VCaP (cell line): ENCODE results near the gene PXT1.

Experiments used
- H3K27ac ChIP-seq: fragments of 450-650 bp; 2 replicates; pipeline ENCODE4 v1.5.1; 2017
- TF ChIP-seq, protein P1 (sequence below): fragments of 450-650 bp; conservative IDR thresholded peaks from 2 replicates; pipeline ENCODE4 v1.5.1; 2017; ENCODE audit warnings: mild to moderate bottlenecking, moderate library complexity

The PXT1 gene

DNA sequence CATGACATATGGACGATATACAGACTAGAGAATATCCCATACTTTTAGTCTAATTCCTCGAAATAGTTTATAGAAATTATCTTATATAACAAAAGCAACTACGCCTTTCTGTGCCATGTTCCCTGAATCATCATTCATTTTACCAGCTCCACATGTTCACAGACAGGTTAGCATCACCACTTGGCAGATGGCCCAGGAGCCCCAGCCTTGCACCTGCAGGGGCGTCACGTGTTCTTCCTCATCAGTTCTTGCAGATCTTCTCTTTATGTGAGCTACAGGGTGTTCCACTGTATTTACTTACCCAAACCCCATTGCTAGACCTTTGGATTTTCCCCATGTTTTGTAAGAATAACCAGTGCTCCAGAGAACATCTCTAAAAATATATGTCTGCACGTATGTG, 93.4 kb downstream of the PXT1 start:
- peak overlapping the region; percentile 81 for H3K27ac ChIP-seq
- TF ChIP-seq, protein P1, sequence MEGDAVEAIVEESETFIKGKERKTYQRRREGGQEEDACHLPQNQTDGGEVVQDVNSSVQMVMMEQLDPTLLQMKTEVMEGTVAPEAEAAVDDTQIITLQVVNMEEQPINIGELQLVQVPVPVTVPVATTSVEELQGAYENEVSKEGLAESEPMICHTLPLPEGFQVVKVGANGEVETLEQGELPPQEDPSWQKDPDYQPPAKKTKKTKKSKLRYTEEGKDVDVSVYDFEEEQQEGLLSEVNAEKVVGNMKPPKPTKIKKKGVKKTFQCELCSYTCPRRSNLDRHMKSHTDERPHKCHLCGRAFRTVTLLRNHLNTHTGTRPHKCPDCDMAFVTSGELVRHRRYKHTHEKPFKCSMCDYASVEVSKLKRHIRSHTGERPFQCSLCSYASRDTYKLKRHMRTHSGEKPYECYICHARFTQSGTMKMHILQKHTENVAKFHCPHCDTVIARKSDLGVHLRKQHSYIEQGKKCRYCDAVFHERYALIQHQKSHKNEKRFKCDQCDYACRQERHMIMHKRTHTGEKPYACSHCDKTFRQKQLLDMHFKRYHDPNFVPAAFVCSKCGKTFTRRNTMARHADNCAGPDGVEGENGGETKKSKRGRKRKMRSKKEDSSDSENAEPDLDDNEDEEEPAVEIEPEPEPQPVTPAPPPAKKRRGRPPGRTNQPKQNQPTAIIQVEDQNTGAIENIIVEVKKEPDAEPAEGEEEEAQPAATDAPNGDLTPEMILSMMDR: no peak

DNA sequence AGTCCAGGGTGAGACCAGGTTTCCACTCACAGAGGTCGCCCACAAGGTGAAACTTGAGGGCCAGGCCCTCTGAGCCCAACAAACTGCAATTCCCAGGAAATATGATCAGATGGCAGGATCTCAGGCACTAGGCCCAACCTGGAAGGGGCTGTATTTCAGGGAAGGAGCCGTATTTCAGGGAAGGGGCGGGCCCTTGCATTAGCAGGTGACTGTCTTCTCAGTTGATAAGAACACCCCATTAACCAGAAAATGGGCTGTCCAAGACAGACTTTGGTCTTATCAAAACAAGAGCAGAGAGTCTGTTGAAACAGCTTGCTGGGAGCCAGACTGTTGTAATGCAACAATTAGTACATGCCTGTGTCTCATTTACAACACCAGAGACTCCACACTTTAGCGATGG, 95.0 kb downstream of the PXT1 start:
- TF ChIP-seq, protein P1: no peak

DNA sequence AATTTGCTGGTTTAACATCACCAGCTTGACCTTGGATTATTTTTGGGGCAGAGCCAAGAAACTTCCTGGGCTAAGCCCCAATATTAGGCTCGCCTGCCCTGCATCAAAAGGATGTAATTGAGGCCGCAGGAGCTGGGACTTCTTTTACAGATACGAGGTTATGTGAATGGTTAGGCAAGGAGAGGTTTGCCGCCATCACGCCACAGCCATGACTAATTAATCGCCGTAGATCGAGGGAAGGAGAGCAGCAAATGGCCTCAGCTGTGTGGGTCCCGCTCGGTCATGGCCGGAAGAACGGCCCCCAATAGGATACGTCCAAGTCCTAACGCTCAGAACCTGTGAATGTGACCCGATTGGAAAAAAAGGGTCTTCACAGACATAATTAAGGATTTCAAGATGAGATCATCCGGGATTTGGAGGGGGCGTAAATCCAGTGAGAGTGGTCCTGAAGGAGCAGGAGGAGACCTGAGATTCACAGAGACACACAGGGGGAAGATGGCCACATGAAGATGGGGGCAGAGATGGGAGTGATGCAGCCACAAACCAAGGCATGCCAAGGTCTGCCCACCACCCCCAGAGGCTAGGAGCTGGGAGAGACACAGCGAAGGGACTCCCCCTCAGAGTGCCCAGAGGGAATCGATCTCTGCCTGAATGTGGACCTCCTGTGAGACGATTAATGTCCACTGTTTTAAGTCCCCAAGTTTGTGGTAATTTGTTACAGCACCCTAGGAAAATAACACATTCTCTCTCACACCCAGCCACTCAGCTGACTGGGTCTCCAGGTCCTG, 96.0 kb downstream of the PXT1 start:
- TF ChIP-seq, protein P1: no peak
- no peak overlapping the region for H3K27ac ChIP-seq

More for the DNA sequence above, 95.0 kb downstream of the PXT1 start:
- no peak overlapping the region for H3K27ac ChIP-seq

DNA sequence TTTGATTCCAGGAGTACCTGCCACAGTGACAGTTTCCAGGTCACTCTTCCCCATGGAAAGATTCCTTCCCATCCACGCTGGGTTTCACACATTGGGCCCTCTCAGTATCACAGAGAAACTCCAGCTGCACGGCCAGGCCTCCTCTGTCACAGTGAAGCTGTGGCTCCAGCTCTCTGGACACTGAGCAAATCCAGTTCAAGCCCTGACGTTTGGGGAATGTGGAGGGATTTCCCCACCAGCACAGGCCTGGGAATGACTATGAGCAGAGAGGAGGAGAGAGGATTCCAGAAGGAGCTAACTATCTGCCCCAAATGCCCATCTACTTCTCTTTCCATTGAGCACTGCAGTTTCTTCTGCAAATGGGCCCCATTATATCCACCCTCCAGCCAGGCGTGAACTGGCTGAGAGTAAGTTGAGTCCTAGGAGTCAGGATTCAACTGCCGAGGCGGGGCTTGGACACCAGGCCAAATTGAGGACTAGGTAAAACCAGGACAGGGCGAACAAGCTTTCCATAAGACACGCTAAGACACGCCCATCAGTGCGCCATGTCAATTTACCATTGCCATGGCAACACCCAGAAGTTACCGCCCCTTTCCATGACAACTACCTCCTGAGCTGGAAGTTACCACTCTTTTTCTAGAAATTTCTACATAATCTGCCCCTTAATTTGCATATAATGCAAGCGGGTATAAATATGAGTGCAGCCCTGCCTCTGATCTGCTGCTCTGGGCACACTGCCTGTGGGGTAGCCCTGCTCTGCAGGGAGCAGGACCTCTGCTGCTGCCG, 96.8 kb downstream of the PXT1 start:
- no peak overlapping the region for H3K27ac ChIP-seq
- TF ChIP-seq, protein P1: no peak

DNA sequence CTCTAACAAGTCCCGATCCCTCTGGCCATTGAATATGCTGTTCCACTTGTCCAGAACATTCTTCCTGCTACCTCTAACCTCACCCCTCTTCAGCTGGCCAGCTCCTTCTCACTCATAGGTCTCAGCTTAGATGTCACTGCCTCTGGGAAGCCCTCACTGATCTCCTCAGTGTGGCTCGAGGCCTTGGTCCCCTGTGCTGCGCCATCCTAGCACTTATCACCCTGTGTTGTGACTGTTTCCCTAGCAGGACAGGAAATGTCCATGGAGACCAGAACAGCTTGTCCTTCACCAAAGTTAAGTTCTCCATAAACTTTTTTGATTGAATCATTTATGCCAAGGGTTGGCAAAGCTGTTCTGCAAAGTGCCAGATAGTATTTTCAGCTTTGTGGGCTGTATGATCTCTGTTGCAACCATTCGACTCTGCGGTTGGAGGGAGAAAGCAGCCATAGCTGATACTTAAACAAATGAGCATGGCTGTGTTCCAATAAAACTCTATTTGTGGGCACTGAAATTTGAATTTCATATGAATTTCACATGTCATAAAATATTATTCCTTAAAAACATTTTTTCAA, 99.5 kb downstream of the PXT1 start:
- no peak overlapping the region for H3K27ac ChIP-seq
- TF ChIP-seq, protein P1: no peak

DNA sequence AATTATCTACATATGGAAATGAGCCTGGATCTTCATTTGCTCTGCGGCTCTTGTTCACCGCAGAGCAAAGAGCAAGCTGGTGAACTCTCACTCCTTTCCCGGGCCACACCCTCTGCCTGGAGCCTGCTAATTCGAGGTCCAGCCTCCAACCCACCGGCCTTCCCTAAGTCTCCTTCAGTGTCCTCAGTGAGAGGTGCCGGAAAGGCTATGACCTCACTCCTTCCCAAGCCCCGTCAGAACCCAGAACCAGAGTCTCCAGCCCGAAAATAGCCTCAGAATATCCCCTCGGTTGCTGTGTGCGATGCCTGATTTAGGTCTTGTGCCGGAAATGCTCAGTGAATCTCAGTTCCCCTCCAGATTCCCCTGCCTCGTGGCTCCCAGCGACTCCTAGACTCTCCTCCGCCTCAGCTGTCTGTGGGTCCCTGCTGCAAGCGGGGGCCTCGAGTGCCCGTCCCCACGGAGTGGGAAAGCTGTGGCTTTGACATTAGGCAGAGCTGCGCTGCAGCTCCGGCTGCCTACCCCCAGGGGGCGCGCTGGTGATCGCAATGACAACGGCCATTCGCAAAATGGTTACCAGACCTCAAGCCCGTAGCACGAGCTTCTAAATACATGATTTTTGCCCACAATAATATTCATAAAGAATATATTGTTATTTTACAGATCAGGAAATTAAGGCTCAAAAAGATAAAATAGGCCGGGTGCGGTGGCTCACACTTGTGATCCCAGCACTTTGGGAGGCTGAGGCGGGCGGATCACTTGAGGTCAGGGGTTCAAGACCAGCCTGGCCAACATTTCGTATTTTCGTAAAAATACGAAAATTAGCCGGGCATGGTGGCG, 101.8 kb downstream of the PXT1 start:
- H3K27ac ChIP-seq: no peak overlapping the region
- TF ChIP-seq, protein P1: peak; percentile 92
